OCI-LY1 (cell line): ENCODE measurements around the gene C6orf52.

ENCODE experiments used
- H2AFZ ChIP-seq: fragments of 200-600 bp; sonication (generic), shearing (Covaris generic); 2 replicates; pipeline ENCODE4 v1.6.0; 2014; ENCODE audit warnings: antibody characterized with exemption, mild to moderate bottlenecking, low read length
- H3F3A ChIP-seq: fragments of 200-600 bp; sonication (generic), shearing (Covaris generic); 2 replicates; pipeline ENCODE4 v1.6.0; 2014; ENCODE audit warnings: mild to moderate bottlenecking, antibody characterized with exemption, low read length, moderate library complexity; ENCODE audit not compliant: insufficient read depth
- H3K27ac ChIP-seq: fragments of 200-600 bp; sonication (generic); 2 replicates; pipeline ENCODE4 v1.5.1; 2014; ENCODE audit warnings: low read length, mixed run types, mild to moderate bottlenecking, low read depth; ENCODE audit not compliant: poor library complexity, severe bottlenecking
- H3K27me3 ChIP-seq: fragments of 200-600 bp; sonication (generic); 2 replicates; pipeline ENCODE4 v1.6.0; 2014; ENCODE audit warnings: antibody characterized with exemption, mild to moderate bottlenecking, low read length, moderate library complexity; ENCODE audit not compliant: insufficient read depth
- H3K36me3 ChIP-seq: fragments of 200-600 bp; sonication (generic); 2 replicates; pipeline ENCODE4 v1.6.1; 2014; ENCODE audit warnings: mild to moderate bottlenecking, antibody characterized with exemption, low read length, moderate library complexity, mixed read lengths; ENCODE audit not compliant: insufficient read depth
- H3K4me1 ChIP-seq: fragments of 200-600 bp; sonication (generic); 2 replicates; pipeline ENCODE4 v1.5.1; 2014; ENCODE audit warnings: mild to moderate bottlenecking, low read length, moderate library complexity; ENCODE audit not compliant: insufficient read depth, severe bottlenecking
- H3K4me2 ChIP-seq: fragments of 200-600 bp; sonication (generic), shearing (Covaris generic); 2 replicates; pipeline ENCODE4 v1.6.1; 2014; ENCODE audit warnings: low read length
- H3K4me3 ChIP-seq: fragments of 200-600 bp; sonication (generic); 2 replicates; pipeline ENCODE4 v1.5.1; 2014; ENCODE audit warnings: low read length, low read depth, mild to moderate bottlenecking, mixed read lengths; ENCODE audit not compliant: poor library complexity, severe bottlenecking
- H3K79me2 ChIP-seq: fragments of 200-600 bp; shearing (Covaris generic); 2 replicates; pipeline ENCODE4 v1.6.1; 2016; ENCODE audit warnings: mixed run types, low read length, mixed read lengths; ENCODE audit not compliant: insufficient read depth
- H3K9ac ChIP-seq: fragments of 200-600 bp; sonication (generic), shearing (Covaris generic); 2 replicates; pipeline ENCODE4 v1.6.1; 2014; ENCODE audit warnings: mild to moderate bottlenecking, low read length, mixed read lengths
- H3K9me2 ChIP-seq: fragments of 200-600 bp; sonication (generic), shearing (Covaris generic); 2 replicates; pipeline ENCODE4 v1.6.1; 2014; ENCODE audit warnings: low read depth, mild to moderate bottlenecking, low read length, mixed read lengths
- H3K9me3 ChIP-seq: fragments of 200-600 bp; shearing (Covaris generic); 2 replicates; pipeline ENCODE4 v1.6.1; 2014; ENCODE audit warnings: low read length, mixed read lengths
- H4K20me1 ChIP-seq: fragments of 200-600 bp; sonication (generic), shearing (Covaris generic); 2 replicates; pipeline ENCODE4 v1.6.0; 2016; ENCODE audit warnings: mild to moderate bottlenecking, low read length; ENCODE audit not compliant: insufficient read depth
- CTCF ChIP-seq: fragments of 200-600 bp; sonication (generic), shearing (Covaris generic); IDR thresholded peaks from 2 replicates; pipeline ENCODE4 v1.5.1; 2017; ENCODE audit warnings: mild to moderate bottlenecking, antibody characterized with exemption, low read length, moderate library complexity, mixed read lengths
- EZH2 ChIP-seq: fragments of 200-600 bp; sonication (generic), shearing (Covaris generic); IDR thresholded peaks from 2 replicates; pipeline ENCODE4 v1.8.0; 2017; ENCODE audit warnings: borderline replicate concordance, mixed run types, mild to moderate bottlenecking, antibody characterized with exemption, low read length, moderate library complexity, mixed read lengths

C6orf52 gene

DNA sequence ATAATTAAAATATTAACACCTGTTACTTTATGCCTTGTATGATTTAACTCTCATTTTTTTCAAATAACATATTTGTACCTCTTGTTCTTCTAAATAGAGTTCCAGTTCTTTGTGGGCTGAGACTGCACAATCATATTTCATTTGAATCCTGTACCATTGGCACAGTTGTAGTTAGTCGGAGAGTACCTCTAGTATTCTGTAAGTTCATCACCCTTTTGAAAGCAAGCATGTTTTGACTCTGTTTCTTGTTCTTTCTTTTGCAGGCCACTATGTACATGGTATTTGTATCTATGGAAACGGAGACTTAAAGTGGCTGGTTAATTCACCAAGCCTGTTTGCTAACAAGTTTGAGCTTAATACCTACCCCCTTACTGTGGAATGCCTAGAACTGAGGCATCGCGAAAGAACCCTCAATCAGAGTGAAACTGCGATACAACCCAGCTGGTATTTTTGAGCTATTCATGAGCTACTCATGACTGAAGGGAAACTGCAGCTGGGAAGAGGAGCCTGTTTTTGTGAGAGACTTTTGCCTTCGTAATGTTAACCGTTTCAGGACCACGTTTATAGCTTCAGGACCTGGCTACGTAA is 68.2 kb downstream of the C6orf52 start:
- no peaks in the 10 kb centered on the region for H3F3A ChIP-seq
- no peaks in the 10 kb centered on the region for H3K79me2 ChIP-seq
- peaks cover 63% of the 10 kb centered on the region for H3K36me3 ChIP-seq
- no peaks in the 10 kb centered on the region for H3K9me2 ChIP-seq
- no peak overlapping the region for H2AFZ ChIP-seq
- H3K9me3 ChIP-seq, result no peaks in the 10 kb centered on the region
- H3K27ac ChIP-seq, result no peak overlapping the region
- no peaks in the 10 kb centered on the region for H3K4me1 ChIP-seq
- no peak overlapping the region for H3K4me3 ChIP-seq
- H4K20me1 ChIP-seq, result no peaks in the 10 kb centered on the region
- H3K9ac ChIP-seq, result no peak overlapping the region
- no peaks in the 10 kb centered on the region for H3K27me3 ChIP-seq
- TF ChIP-seq CTCF (no peak), EZH2 (no peak)
- no peak overlapping the region for H3K4me2 ChIP-seq

GRCh38 chr6:10624836-10625235 is 69.6 kb downstream of the C6orf52 start:
- H3K4me3 ChIP-seq, result no peak overlapping the region
- no peak for TF ChIP-seq CTCF
- no peak for TF ChIP-seq EZH2
- H3K9me2 ChIP-seq, result no peaks in the 10 kb centered on the region
- H2AFZ ChIP-seq, result no peak overlapping the region
- no peak overlapping the region for H3K27ac ChIP-seq
- no peaks in the 10 kb centered on the region for H4K20me1 ChIP-seq
- H3F3A ChIP-seq, result no peaks in the 10 kb centered on the region
- H3K9me3 ChIP-seq, result no peaks in the 10 kb centered on the region
- H3K36me3 ChIP-seq, result peaks cover 72% of the 10 kb centered on the region
- no peaks in the 10 kb centered on the region for H3K4me1 ChIP-seq
- no peak overlapping the region for H3K4me2 ChIP-seq
- no peak overlapping the region for H3K9ac ChIP-seq
- H3K27me3 ChIP-seq, result no peaks in the 10 kb centered on the region
- no peaks in the 10 kb centered on the region for H3K79me2 ChIP-seq

DNA sequence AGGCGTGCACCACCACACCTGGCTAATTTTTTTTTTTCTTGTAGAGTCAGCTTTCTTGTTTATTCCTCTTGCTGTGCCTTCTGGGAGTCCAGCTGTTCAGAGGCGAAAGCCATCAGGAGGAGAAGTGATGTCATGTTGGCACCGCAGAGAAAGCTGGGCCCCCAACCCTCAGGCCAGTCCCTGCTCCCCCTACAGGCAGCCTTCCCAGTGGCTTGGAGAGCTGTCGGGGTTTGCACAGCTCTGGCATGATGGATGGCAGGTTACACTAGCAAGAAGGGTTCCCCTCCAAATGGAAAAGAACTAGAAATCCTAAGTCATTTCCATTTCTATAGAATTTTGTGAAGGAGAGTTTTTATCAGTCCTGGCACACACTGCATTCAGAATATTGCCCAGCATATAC is 72.6 kb downstream of the C6orf52 start:
- Histone ChIP-seq H3K9me2 (no peaks in the 10 kb centered on the region), H2AFZ (no peak overlapping the region), H3K27me3 (no peaks in the 10 kb centered on the region), H3K9ac (no peak overlapping the region), H3K4me3 (no peak overlapping the region), H4K20me1 (no peaks in the 10 kb centered on the region), H3K79me2 (no peaks in the 10 kb centered on the region), H3K36me3 (peaks cover 61% of the 10 kb centered on the region), H3K4me2 (no peak overlapping the region), H3K27ac (no peak overlapping the region), H3F3A (no peaks in the 10 kb centered on the region), H3K4me1 (no peaks in the 10 kb centered on the region), H3K9me3 (no peaks in the 10 kb centered on the region)
- TF ChIP-seq EZH2 (no peak), CTCF (no peak)
